MCF 10A (cell line): ENCODE data around the gene CCM2. TPM values are rescaled to one million over a fixed set of nuclear protein-coding genes. Genes with fewer than 3 reads are reported as not detected.

Experiments used
- BruUV-seq: library from RNA; stranded (reverse); fragments of 400-500 nt; replicated peaks from 2 replicates; lab custom pipeline; 2021; lab: Mats Ljungman, UMichigan
- CTCF ChIA-PET: fragments of 300-600 bp; sonication (Branson Sonifier 250); formaldehyde crosslinking; extraction: SDS; loops from one replicate; lab custom pipeline; 2021; ENCODE audit warnings: antibody characterized with exemption, inconsistent platforms; lab: Yijun Ruan, JAX
- POLR2A ChIA-PET: fragments of 300-600, 350-650 bp; sonication (Branson Sonifier 250); formaldehyde crosslinking; extraction: SDS; loops from one replicate; lab custom pipeline; 2020; ENCODE audit warnings: antibody characterized with exemption, inconsistent platforms; lab: Yijun Ruan, JAX
- DNase-seq: peaks from one replicate; pipeline ENCODE4 v3.0.0-alpha.2; 2018; ENCODE audit not compliant: unreplicated experiment
- H3K27ac Mint-ChIP-seq: one replicate; pipeline ENCODE4 v1.8.0; 2022; ENCODE audit warnings: mild to moderate bottlenecking, low read depth, mixed read lengths; ENCODE audit not compliant: unreplicated experiment
- H3K27me3 Mint-ChIP-seq: one replicate; pipeline ENCODE4 v1.8.0; 2022; ENCODE audit warnings: mixed read lengths; ENCODE audit not compliant: insufficient read depth, unreplicated experiment
- H3K36me3 Mint-ChIP-seq: one replicate; pipeline ENCODE4 v1.8.0; 2022; ENCODE audit warnings: mild to moderate bottlenecking, moderate library complexity, mixed read lengths; ENCODE audit not compliant: insufficient read depth, unreplicated experiment
- H3K4me1 Mint-ChIP-seq: one replicate; pipeline ENCODE4 v1.8.0; 2022; ENCODE audit warnings: mixed read lengths; ENCODE audit not compliant: insufficient read depth, unreplicated experiment
- H3K4me3 Mint-ChIP-seq: one replicate; pipeline ENCODE4 v1.8.0; 2022; ENCODE audit warnings: mild to moderate bottlenecking, moderate library complexity, mixed read lengths; ENCODE audit not compliant: unreplicated experiment
- H3K9me3 Mint-ChIP-seq: one replicate; pipeline ENCODE4 v1.8.0; 2022; ENCODE audit warnings: mixed read lengths; ENCODE audit not compliant: unreplicated experiment
- CTCF ChIP-seq: fragments of 200-600 bp; IDR thresholded peaks from one replicate; pipeline ENCODE4 v1.8.0; 2022; ENCODE audit warnings: antibody characterized with exemption, mild to moderate bottlenecking; ENCODE audit not compliant: unreplicated experiment
- intact Hi-C: fragments of 100-400 bp; cut with micrococcal nuclease; formaldehyde crosslinking; loops from 2 replicates; pipeline ENCODE4 v1.14.1; 2022
- total RNA-seq: library from RNA; stranded (reverse); gene quantifications from 2 replicates; pipeline ENCODE4 v1.2.3, GENCODE V29; 2022

Gene CCM2
- total RNA-seq, 1 experiment from 2014 or later = 36.2 TPM

GRCh38 chr7:45099891-45100760 lies 100.1 kb downstream of the CCM2 start:
- intact Hi-C loops = no loop called here
- Mint-ChIP-seq H3K9me3 (no peaks in the 10 kb centered on the region), H3K27me3 (no peaks in the 10 kb centered on the region), H3K27ac (no peak overlapping the region), H3K4me1 (no peaks in the 10 kb centered on the region), H3K36me3 (peaks cover 55% of the 10 kb centered on the region), H3K4me3 (no peak overlapping the region)
- TF ChIP-seq CTCF = no peak
- ChIA-PET POLR2A (interaction anchor here (1.0 to 1.6 kb wide), 3 partner anchors 12 to 518 kb away, joined by 3 to 7 read pairs (median 3); partner anchors contain the start of genes H2AZ2, TBRG4 and TMED4), CTCF (interaction anchor here (0.6 to 0.7 kb wide), 2 partner anchors 69 to 242 kb away, joined by 3 to 4 read pairs; no protein-coding TSS in a partner anchor)
- no peak for DNase-seq
- BruUV-seq = no TSS peak

DNA sequence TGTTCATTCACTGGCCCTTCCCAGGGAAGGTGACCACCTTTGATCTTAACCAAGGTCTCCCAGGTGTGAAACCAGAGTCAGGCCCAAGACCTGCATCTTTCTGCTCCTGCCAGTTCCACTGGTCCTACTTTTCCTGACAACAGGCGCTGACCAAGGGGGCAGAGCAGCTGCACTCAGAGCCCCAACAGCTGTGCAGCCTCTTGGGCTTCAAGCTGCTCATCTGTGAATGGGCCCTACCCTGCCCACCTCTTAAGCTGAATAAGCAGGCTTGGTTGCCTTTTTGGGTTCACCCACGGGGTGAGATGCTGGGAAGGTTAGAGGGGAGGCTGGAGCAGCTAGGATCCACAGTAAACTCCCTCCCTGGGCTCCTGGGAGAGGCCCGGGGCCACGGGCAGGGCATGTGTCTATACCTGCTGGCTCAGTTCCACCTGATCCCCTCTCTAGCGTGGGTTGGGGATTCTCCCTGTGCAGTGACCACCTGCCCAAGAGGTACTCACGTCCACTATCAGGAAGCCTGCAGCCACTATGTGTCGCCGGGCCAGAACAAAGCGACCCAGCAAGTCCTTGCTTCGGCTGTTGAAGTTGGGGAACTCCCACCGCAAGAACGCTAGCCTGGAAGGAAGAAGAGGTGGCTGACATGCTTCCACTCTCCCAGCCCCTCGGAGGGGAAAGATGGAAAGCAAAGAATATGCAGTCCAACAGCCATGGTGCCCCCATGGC lies 100.9 kb downstream of the CCM2 start:
- intact Hi-C loops = no loop called here
- H3K27me3 Mint-ChIP-seq = no peaks in the 10 kb centered on the region
- H3K9me3 Mint-ChIP-seq = no peaks in the 10 kb centered on the region
- DNase-seq = no peak
- no peak overlapping the region for H3K27ac Mint-ChIP-seq
- POLR2A ChIA-PET = interaction anchor here (0.9 to 1.6 kb wide), 2 partner anchors 10 to 11 kb away, joined by 3 to 7 read pairs; partner anchors contain the start of gene TBRG4
- CTCF ChIA-PET = interaction anchor here (0.6 kb wide), 1 partner anchor 70 kb away, joined by 3 read pairs; no protein-coding TSS in a partner anchor
- H3K4me1 Mint-ChIP-seq = no peaks in the 10 kb centered on the region
- no peak overlapping the region for H3K4me3 Mint-ChIP-seq
- peaks cover 62% of the 10 kb centered on the region for H3K36me3 Mint-ChIP-seq
- no peak for TF ChIP-seq CTCF
- no TSS peak for BruUV-seq

GRCh38 chr7:45101748-45102147 lies 101.7 kb downstream of the CCM2 start:
- no peaks in the 10 kb centered on the region for H3K27me3 Mint-ChIP-seq
- DNase-seq = no peak
- H3K4me3 Mint-ChIP-seq = no peak overlapping the region
- intact Hi-C loops = no loop called here
- H3K4me1 Mint-ChIP-seq = no peaks in the 10 kb centered on the region
- no peak for TF ChIP-seq CTCF
- ChIA-PET POLR2A (interaction anchor here (0.9 kb wide), 1 partner anchor 11 kb away, joined by 3 read pairs; no protein-coding TSS in a partner anchor), CTCF (no interaction called here)
- peaks cover 70% of the 10 kb centered on the region for H3K36me3 Mint-ChIP-seq
- no peak overlapping the region for H3K27ac Mint-ChIP-seq
- BruUV-seq = no TSS peak
- no peaks in the 10 kb centered on the region for H3K9me3 Mint-ChIP-seq
